Loucy (cell line): ENCODE measurements around the gene ITPK1.

Experiments used
- CTCF ChIP-seq: fragments of 200-600 bp; sonication (generic); conservative IDR thresholded peaks from 2 replicates; pipeline ENCODE4 v1.5.1; 2014; ENCODE audit warnings: mild to moderate bottlenecking, antibody characterized with exemption, low read length
- EZH2phosphoT487 ChIP-seq: fragments of 200-600 bp; IDR thresholded peaks from 2 replicates; pipeline ENCODE4 v1.6.1; 2018; ENCODE audit warnings: antibody characterized with exemption, mild to moderate bottlenecking, moderate library complexity, borderline replicate concordance

- no peak for TF ChIP-seq CTCF
- TF ChIP-seq EZH2phosphoT487 = no peak
These were observed 17.7 kb upstream of the ITPK1 start for GRCh38 chr14:93133464-93133863.
